Measurements from ENCODE around the gene IGF2. TPM values are rescaled to one million over a fixed set of nuclear protein-coding genes. Genes with fewer than 3 reads are reported as not detected.

Gene IGF2
- total and polyA plus RNA-seq, 9 donors, result 21.7 to 412 (median 135) TPM

- H3K4me3 ChIP-seq, result no peak overlapping the region
- WGBS, 3 donors, result 86 to 91% (median 90%) methylated on average over 14 of the region's 14 CpGs
- H3K4me1 ChIP-seq (ENCODE audit: insufficient read depth), result no peaks in the 10 kb centered on the region
- no peaks in the 10 kb centered on the region for H3K36me3 ChIP-seq
- intact Hi-C loops (cut with DNase I), result no loop called here
- DNase-seq, result no peak
- no peaks in the 10 kb centered on the region for H3K27me3 ChIP-seq
- TF ChIP-seq EP300 (IDR thresholded peaks at IDR 0.05), result no peak
- TF ChIP-seq CTCF (IDR thresholded peaks at IDR 0.05), result no peak
- no peak for TF ChIP-seq POLR2A (IDR thresholded peaks at IDR 0.05)
- H3K9me3 ChIP-seq, result no peaks in the 10 kb centered on the region
- H3K27ac ChIP-seq, result no peak overlapping the region
These were observed 37.3 kb upstream of the IGF2 start for GRCh38 chr11:2176389-2176900.

- Histone ChIP-seq H3K4me1 (ENCODE audit: insufficient read depth) (no peaks in the 10 kb centered on the region), H3K27me3 (no peaks in the 10 kb centered on the region), H3K4me3 (no peak overlapping the region), H3K27ac (no peak overlapping the region), H3K9me3 (no peaks in the 10 kb centered on the region), H3K36me3 (no peaks in the 10 kb centered on the region)
- TF ChIP-seq POLR2A (IDR thresholded peaks at IDR 0.05), result no peak
- TF ChIP-seq CTCF (IDR thresholded peaks at IDR 0.05), result no peak
- no peak for TF ChIP-seq EP300 (IDR thresholded peaks at IDR 0.05)
- DNase-seq, result no peak
- WGBS, 3 donors, result 52 to 60% (median 55%) methylated on average over 13 of the region's 13 CpGs
- intact Hi-C loops (cut with DNase I), result no loop called here
These were observed 36.5 kb upstream of the IGF2 start for GRCh38 chr11:2175659-2176058.

GRCh38 chr11:2174361-2174760 is 35.2 kb upstream of the IGF2 start:
- Histone ChIP-seq H3K4me3 (no peak overlapping the region), H3K36me3 (no peaks in the 10 kb centered on the region), H3K27me3 (no peaks in the 10 kb centered on the region), H3K4me1 (ENCODE audit: insufficient read depth) (no peaks in the 10 kb centered on the region), H3K9me3 (no peaks in the 10 kb centered on the region), H3K27ac (no peak overlapping the region)
- intact Hi-C loops (cut with DNase I), result no loop called here
- DNase-seq, result no peak
- TF ChIP-seq EP300 (IDR thresholded peaks at IDR 0.05) (no peak), CTCF (IDR thresholded peaks at IDR 0.05) (no peak), POLR2A (IDR thresholded peaks at IDR 0.05) (no peak)
- 85 to 90% (median 87%) methylated on average over 11 of the region's 11 CpGs for whole genome bisulfite sequencing, 3 donors

GRCh38 chr11:2173761-2174160 is 34.6 kb upstream of the IGF2 start:
- Histone ChIP-seq H3K4me1 (ENCODE audit: insufficient read depth) (no peaks in the 10 kb centered on the region), H3K27ac (no peak overlapping the region)
- intact Hi-C loops (cut with DNase I), result no loop called here

More at GRCh38 chr11:2173761-2174160, 34.6 kb upstream of the IGF2 start:
- WGBS, 3 donors, result 52 to 65% (median 56%) methylated on average over 11 of the region's 11 CpGs
- Histone ChIP-seq H3K4me3 (no peak overlapping the region), H3K36me3 (no peaks in the 10 kb centered on the region), H3K27me3 (no peaks in the 10 kb centered on the region), H3K9me3 (no peaks in the 10 kb centered on the region)
- DNase-seq, result no peak
- no peak for TF ChIP-seq EP300 (IDR thresholded peaks at IDR 0.05)
- no peak for TF ChIP-seq CTCF (IDR thresholded peaks at IDR 0.05)
- TF ChIP-seq POLR2A (IDR thresholded peaks at IDR 0.05), result no peak
